GM10266 (cell line): ENCODE results near the gene UBTD1.

Experiments used
- DNase-seq: peaks from one replicate; pipeline ENCODE4 v3.0.0; 2012; ENCODE audit errors: extremely low spot score
- CTCF ChIP-seq: IDR thresholded peaks from 2 replicates; pipeline ENCODE4 v1.5.1; 2012; ENCODE audit warnings: mild to moderate bottlenecking, low read depth; ENCODE audit not compliant: control insufficient read depth, insufficient read depth; ENCODE audit errors: missing control alignments

The UBTD1 gene

GRCh38 chr10:97590082-97590747 lies 91.5 kb downstream of the UBTD1 start:
- DNase-seq = no peak
- no peak for TF ChIP-seq CTCF

- TF ChIP-seq CTCF = no peak
These were observed 92.2 kb downstream of the UBTD1 start for GRCh38 chr10:97590748-97591495.

GRCh38 chr10:97593421-97593820 lies 94.7 kb downstream of the UBTD1 start:
- TF ChIP-seq CTCF = no peak
- no peak for DNase-seq

More at GRCh38 chr10:97590748-97591495, 92.2 kb downstream of the UBTD1 start:
- no peak for DNase-seq

GRCh38 chr10:97596101-97597082 lies 97.7 kb downstream of the UBTD1 start:
- TF ChIP-seq CTCF = no peak
- no peak for DNase-seq

GRCh38 chr10:97597778-97598177 lies 99.1 kb downstream of the UBTD1 start:
- TF ChIP-seq CTCF = no peak
- no peak for DNase-seq

DNA sequence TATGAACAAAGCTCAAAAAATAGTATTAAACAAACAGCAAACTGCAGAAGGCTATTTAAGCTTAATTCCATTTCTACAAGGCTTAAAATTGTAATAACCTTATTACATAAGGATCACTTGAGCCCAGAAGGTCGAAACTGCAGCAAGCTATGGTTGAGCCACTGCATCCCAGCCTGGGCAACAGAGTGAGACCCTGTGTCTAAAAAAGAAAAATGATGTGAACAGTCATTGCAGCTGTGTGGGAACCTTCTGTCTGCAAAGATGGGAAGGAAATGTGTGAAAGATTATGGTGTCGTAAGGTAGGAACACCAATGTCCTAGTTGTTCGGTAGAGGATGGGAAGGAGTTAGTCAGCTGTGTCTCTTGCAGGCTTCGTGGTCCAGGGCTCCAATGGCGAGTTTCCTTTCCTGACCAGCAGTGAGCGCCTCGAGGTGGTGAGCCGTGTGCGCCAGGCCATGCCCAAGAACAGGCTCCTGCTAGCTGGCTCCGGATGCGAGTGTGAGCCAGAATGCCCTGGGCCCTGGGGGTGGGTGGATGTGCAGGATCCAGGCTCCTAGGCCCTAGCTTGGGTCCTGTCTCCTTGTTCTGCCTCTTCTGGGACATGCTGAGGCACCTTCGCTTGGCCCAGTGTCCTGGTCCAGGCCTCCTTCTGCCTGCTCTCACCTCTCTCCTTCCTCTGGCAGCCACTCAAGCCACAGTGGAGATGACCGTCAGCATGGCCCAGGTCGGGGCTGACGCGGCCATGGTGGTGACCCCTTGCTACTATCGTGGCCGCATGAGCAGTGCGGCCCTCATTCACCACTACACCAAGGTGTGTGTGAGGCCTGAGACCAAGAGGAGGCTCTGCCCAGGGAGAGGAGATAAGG lies 99.9 kb downstream of the UBTD1 start:
- TF ChIP-seq CTCF = no peak
- DNase-seq = no peak
